Measurements from ENCODE around the gene PTPRN2. TPM values are rescaled to one million over a fixed set of nuclear protein-coding genes. Genes with fewer than 3 reads are reported as not detected.

The PTPRN2 gene
- total and polyA plus RNA-seq, 2 of the 8 experiments (the other 6 are each of a cell fraction or from before 2014, with no cell fraction given): 2.6 to 4.5 TPM

DNA sequence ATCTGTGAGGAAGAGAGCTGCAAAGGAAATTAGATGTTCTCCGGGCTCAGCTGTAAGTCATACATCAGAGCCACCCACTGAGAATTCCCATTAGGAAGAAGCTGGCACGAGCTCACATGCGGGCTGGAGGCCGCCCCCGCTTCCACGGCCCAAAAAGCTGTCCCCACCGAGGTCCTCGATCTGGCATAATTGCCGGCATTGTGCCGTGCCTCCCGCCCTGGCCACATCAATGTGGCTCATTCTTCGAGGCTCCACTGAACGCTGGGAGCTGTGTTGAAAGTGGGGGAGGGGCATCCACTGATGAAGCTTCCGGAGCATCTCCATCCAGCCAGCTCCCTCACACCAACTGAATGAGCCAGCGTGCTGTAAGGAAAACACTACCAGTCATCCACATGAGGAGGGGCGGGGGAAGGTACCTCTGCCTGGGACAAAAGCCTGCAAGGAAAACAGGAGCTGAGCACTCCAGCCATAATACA is 173.1 kb downstream of the PTPRN2 start:
- Histone ChIP-seq H2BK12ac (ENCODE audit: low read depth, low read length) (no peak overlapping the region), H4K8ac (ENCODE audit: extremely low read depth, insufficient read depth, low read length) (no peak overlapping the region), H3K23me2 (ENCODE audit: low read depth, low read length) (no peaks in the 10 kb centered on the region), H3K27me3 (replicated peaks in 1 of 4; ENCODE audit: control insufficient read depth in 3 of 4, extremely low read depth in 1 of 4, insufficient read depth in 3 of 4, low read length in 3 of 4) (no peaks in the 10 kb centered on the region), H2BK120ac (replicated peaks; ENCODE audit: low read depth, low read length) (no peak overlapping the region), H4K5ac (ENCODE audit: insufficient read length, low read depth, low read length) (no peak overlapping the region), H3K36me3 (ENCODE audit: control insufficient read depth in 2 of 4, insufficient read depth in 4 of 4, low read length in 3 of 4) (no peaks in the 10 kb centered on the region), H3K4me3 (ENCODE audit: extremely low read depth in 1 of 4, insufficient read depth in 2 of 4, low read depth in 3 of 4, low read length in 4 of 4) (no peak overlapping the region), H3K4ac (replicated peaks; ENCODE audit: insufficient read length, low read depth, low read length) (no peak overlapping the region), H2BK5ac (ENCODE audit: low read depth, low read length) (no peak overlapping the region), H3K9me3 (ENCODE audit: insufficient read depth in 2 of 2, low read depth in 1 of 2, low read length in 1 of 2) (peaks cover 16 to 26% of the 10 kb centered on the region in 2 experiments), H2AK5ac (ENCODE audit: low read depth, low read length) (no peak overlapping the region), H3K14ac (ENCODE audit: insufficient read length) (no peak overlapping the region), H3K9ac (replicated peaks in 1 of 4; ENCODE audit: extremely low read depth in 1 of 4, low read depth in 3 of 4, low read length in 3 of 4) (no peak overlapping the region), H3K27ac (ENCODE audit: low read depth, low read length) (no peak overlapping the region), H3K79me1 (ENCODE audit: low read depth, low read length) (no peaks in the 10 kb centered on the region), H2BK20ac (ENCODE audit: low read length) (no peak overlapping the region), H3K4me1 (replicated peaks in 1 of 4; ENCODE audit: control insufficient read depth in 3 of 4, insufficient read depth in 4 of 4, low read length in 3 of 4) (peaks cover 0 to 4% (median 0%) of the 10 kb centered on the region in 4 experiments; a peak in 2 of 7 replicates), H2BK15ac (ENCODE audit: low read length) (no peak overlapping the region), H2AFZ (ENCODE audit: low read length) (no peak overlapping the region), H3K4me2 (ENCODE audit: insufficient read depth in 1 of 2, low read depth in 2 of 2, low read length in 2 of 2) (no peak overlapping the region), H3K56ac (replicated peaks; ENCODE audit: insufficient read length, low read depth, low read length) (no peak overlapping the region), H4K20me1 (replicated peaks in 1 of 2; ENCODE audit: control insufficient read depth in 1 of 2, insufficient read depth in 2 of 2, low read length in 2 of 2) (no peaks in the 10 kb centered on the region), H3K18ac (ENCODE audit: extremely low read depth, low read length) (no peak overlapping the region), H4K91ac (replicated peaks; ENCODE audit: insufficient read length, low read length) (no peak overlapping the region), H3K23ac (ENCODE audit: insufficient read length) (no peak overlapping the region), H3K79me2 (ENCODE audit: control insufficient read depth in 1 of 2, insufficient read depth in 2 of 2, low read length in 2 of 2) (no peaks in the 10 kb centered on the region)
- ChIA-PET POLR2A (ENCODE audit: partially characterized antibody) (interaction anchor here (0.9 kb wide), 1 partner anchor 16 kb away, joined by 3 read pairs; no protein-coding TSS in a partner anchor), CTCF (ENCODE audit: partially characterized antibody) (interaction anchor here (0.6 to 1.9 kb wide), 22 partner anchors 8 to 700 kb away, joined by 3 to 7 read pairs (median 3); no protein-coding TSS in a partner anchor)
- TF ChIP-seq ZNF274 (IDR thresholded peaks at IDR 0.05; ENCODE audit: borderline replicate concordance, extremely low read depth, low read length) (no peak), ASH2L (IDR thresholded peaks at IDR 0.05; ENCODE audit: low read length) (no peak), TBP (IDR thresholded peaks at IDR 0.05; ENCODE audit: low read depth, low read length) (no peak), POU5F1 (IDR thresholded peaks at IDR 0.05; ENCODE audit: low read depth, low read length) (no peak), BCL11A (IDR thresholded peaks at IDR 0.05; ENCODE audit: low read depth in 2 of 2, low read length in 2 of 2) (no peak), NANOG (IDR thresholded peaks at IDR 0.05; ENCODE audit: insufficient read depth, low read depth, low read length, poor library complexity, severe bottlenecking) (no peak), YY1 (IDR thresholded peaks at IDR 0.05; ENCODE audit: low read depth, low read length) (no peak), SIN3A (conservative IDR thresholded peaks at IDR 0.05 in 1 of 2, IDR thresholded peaks at IDR 0.05 in 1 of 2; ENCODE audit: low read depth in 1 of 2, low read length in 2 of 2) (no peak), TAF7 (optimal IDR thresholded peaks at IDR 0.05; ENCODE audit: borderline replicate concordance, low read depth, low read length) (no peak), POLR2AphosphoS5 (IDR thresholded peaks at IDR 0.05; ENCODE audit: low read depth, low read length) (no peak), GABPA (IDR thresholded peaks at IDR 0.05; ENCODE audit: borderline replicate concordance, insufficient read depth, low read length) (no peak)
- WGBS, 2 experiments (ENCODE audit: extremely low coverage in 1 of 2, insufficient coverage in 1 of 2, insufficient read length in 1 of 2, insufficient replicate concordance in 2 of 2, low coverage in 1 of 2, low lambda C conversion rate in 2 of 2, missing lambda C conversion rate in 1 of 2): 90% methylated on average over 16 of the region's 16 CpGs; no CpG with 5 or more reads in 1 of the 2 experiments
- DNase-seq (ENCODE audit: low read depth in 1 of 2, low spot score in 2 of 2) (no peak), FAIRE-seq (no peak)

Data from H1 (cell line).